Measurements from ENCODE around the gene DIP2A. TPM values are rescaled to one million over a fixed set of nuclear protein-coding genes. Genes with fewer than 3 reads are reported as not detected.
A peak's percentile ranks its signal among the peaks of the same experiment; 100 is the strongest.
"Not testable (repeated sequence)": the region's sequence is repeated elsewhere in the genome, so short reads cannot be mapped to it uniquely, and the experiment has no call there.

DIP2A gene
- polyA plus RNA-seq, 1 donor = 53.3 TPM

- H3K4me3 ChIP-seq (ENCODE audit: low read length) = no peak overlapping the region
- no peak for DNase-seq
- H3K27me3 ChIP-seq (ENCODE audit: control insufficient read depth, insufficient read depth, low read length) = no peaks in the 10 kb centered on the region
- WGBS (ENCODE audit: insufficient coverage, low lambda C conversion rate) = no CpG with 5 or more reads among the region's 5 CpGs
- H3K4me1 ChIP-seq (ENCODE audit: control insufficient read depth, insufficient read depth, low read length) = peaks cover 5% of the 10 kb centered on the region
- no peaks in the 10 kb centered on the region for H3K9me3 ChIP-seq (ENCODE audit: control insufficient read depth, low read depth, low read length)
- H3K36me3 ChIP-seq (ENCODE audit: control insufficient read depth, insufficient read depth, low read length) = peaks cover 4% of the 10 kb centered on the region
- no peak overlapping the region for H3K27ac ChIP-seq (ENCODE audit: low read length)
Observed at GRCh38 chr21:46461909-46462308, 3.2 kb downstream of the DIP2A start.

- not testable (repeated sequence) for H3K27me3 ChIP-seq (ENCODE audit: control insufficient read depth, insufficient read depth, low read length); H3K4me3 ChIP-seq (ENCODE audit: low read length); H3K36me3 ChIP-seq (ENCODE audit: control insufficient read depth, insufficient read depth, low read length); H3K4me1 ChIP-seq (ENCODE audit: control insufficient read depth, insufficient read depth, low read length); H3K9me3 ChIP-seq (ENCODE audit: control insufficient read depth, low read depth, low read length); DNase-seq; H3K27ac ChIP-seq (ENCODE audit: low read length)
- no CpG with 5 or more reads among the region's 6 CpGs for WGBS (ENCODE audit: insufficient coverage, low lambda C conversion rate)
Observed at GRCh38 chr21:46465153-46465552, 6.5 kb downstream of the DIP2A start.

GRCh38 chr21:46465651-46466050 is 7.0 kb downstream of the DIP2A start:
- no peaks in the 10 kb centered on the region for H3K27me3 ChIP-seq (ENCODE audit: control insufficient read depth, insufficient read depth, low read length)
- no peak overlapping the region for H3K27ac ChIP-seq (ENCODE audit: low read length)
- H3K9me3 ChIP-seq (ENCODE audit: control insufficient read depth, low read depth, low read length) = no peaks in the 10 kb centered on the region
- H3K4me3 ChIP-seq (ENCODE audit: low read length) = no peak overlapping the region
- peaks cover 2% of the 10 kb centered on the region for H3K4me1 ChIP-seq (ENCODE audit: control insufficient read depth, insufficient read depth, low read length)
- no peak for DNase-seq
- peaks cover 8% of the 10 kb centered on the region for H3K36me3 ChIP-seq (ENCODE audit: control insufficient read depth, insufficient read depth, low read length)
- 100% methylated on average over 1 of the region's 3 CpGs for WGBS (ENCODE audit: insufficient coverage, low lambda C conversion rate)

- no peak overlapping the region for H3K27ac ChIP-seq (ENCODE audit: low read length)
- H3K4me3 ChIP-seq (ENCODE audit: low read length) = no peak overlapping the region
- no CpG with 5 or more reads among the region's 6 CpGs for WGBS (ENCODE audit: insufficient coverage, low lambda C conversion rate)
- no peaks in the 10 kb centered on the region for H3K9me3 ChIP-seq (ENCODE audit: control insufficient read depth, low read depth, low read length)
- H3K27me3 ChIP-seq (ENCODE audit: control insufficient read depth, insufficient read depth, low read length) = no peaks in the 10 kb centered on the region
- peaks cover 4% of the 10 kb centered on the region for H3K36me3 ChIP-seq (ENCODE audit: control insufficient read depth, insufficient read depth, low read length)
- DNase-seq = no peak
- H3K4me1 ChIP-seq (ENCODE audit: control insufficient read depth, insufficient read depth, low read length) = peaks cover 2% of the 10 kb centered on the region
Observed at GRCh38 chr21:46468108-46468774, 9.6 kb downstream of the DIP2A start.

- DNase-seq = peak; percentile 16 to 37
- peaks cover 4% of the 10 kb centered on the region for H3K36me3 ChIP-seq (ENCODE audit: control insufficient read depth, insufficient read depth, low read length)
- H3K9me3 ChIP-seq (ENCODE audit: control insufficient read depth, low read depth, low read length) = no peaks in the 10 kb centered on the region
- WGBS (ENCODE audit: insufficient coverage, low lambda C conversion rate) = no CpG with 5 or more reads among the region's 3 CpGs
- no peaks in the 10 kb centered on the region for H3K27me3 ChIP-seq (ENCODE audit: control insufficient read depth, insufficient read depth, low read length)
- H3K27ac ChIP-seq (ENCODE audit: low read length) = no peak overlapping the region
- peaks cover 2% of the 10 kb centered on the region for H3K4me1 ChIP-seq (ENCODE audit: control insufficient read depth, insufficient read depth, low read length)
- H3K4me3 ChIP-seq (ENCODE audit: low read length) = no peak overlapping the region
Observed at GRCh38 chr21:46469275-46469674, 10.6 kb downstream of the DIP2A start.

- Histone ChIP-seq H3K4me3 (ENCODE audit: low read length) (no peak overlapping the region), H3K4me1 (ENCODE audit: control insufficient read depth, insufficient read depth, low read length) (peaks cover 2% of the 10 kb centered on the region), H3K9me3 (ENCODE audit: control insufficient read depth, low read depth, low read length) (no peaks in the 10 kb centered on the region), H3K36me3 (ENCODE audit: control insufficient read depth, insufficient read depth, low read length) (peaks cover 4% of the 10 kb centered on the region), H3K27me3 (ENCODE audit: control insufficient read depth, insufficient read depth, low read length) (no peaks in the 10 kb centered on the region), H3K27ac (ENCODE audit: low read length) (no peak overlapping the region)
- DNase-seq = no peak
- WGBS (ENCODE audit: insufficient coverage, low lambda C conversion rate) = no CpG with 5 or more reads among the region's 1 CpG
Observed at GRCh38 chr21:46471514-46471913, 12.8 kb downstream of the DIP2A start.

GRCh38 chr21:46472246-46472645 is 13.6 kb downstream of the DIP2A start:
- 78% methylated on average over 1 of the region's 6 CpGs for WGBS (ENCODE audit: insufficient coverage, low lambda C conversion rate)
- Histone ChIP-seq H3K27ac (ENCODE audit: low read length) (no peak overlapping the region), H3K4me1 (ENCODE audit: control insufficient read depth, insufficient read depth, low read length) (peaks cover 2% of the 10 kb centered on the region)

GRCh38 chr21:46474382-46474781 is 15.7 kb downstream of the DIP2A start:
- Histone ChIP-seq H3K27me3 (ENCODE audit: control insufficient read depth, insufficient read depth, low read length) (no peaks in the 10 kb centered on the region), H3K9me3 (ENCODE audit: control insufficient read depth, low read depth, low read length) (no peaks in the 10 kb centered on the region), H3K36me3 (ENCODE audit: control insufficient read depth, insufficient read depth, low read length) (peaks cover 3% of the 10 kb centered on the region), H3K4me1 (ENCODE audit: control insufficient read depth, insufficient read depth, low read length) (peaks cover 1% of the 10 kb centered on the region), H3K27ac (ENCODE audit: low read length) (no peak overlapping the region), H3K4me3 (ENCODE audit: low read length) (no peak overlapping the region)
- DNase-seq = no peak
- WGBS (ENCODE audit: insufficient coverage, low lambda C conversion rate) = no CpG with 5 or more reads among the region's 2 CpGs

More at GRCh38 chr21:46472246-46472645, 13.6 kb downstream of the DIP2A start:
- Histone ChIP-seq H3K9me3 (ENCODE audit: control insufficient read depth, low read depth, low read length) (no peaks in the 10 kb centered on the region), H3K27me3 (ENCODE audit: control insufficient read depth, insufficient read depth, low read length) (no peaks in the 10 kb centered on the region), H3K4me3 (ENCODE audit: low read length) (no peak overlapping the region), H3K36me3 (ENCODE audit: control insufficient read depth, insufficient read depth, low read length) (peaks cover 4% of the 10 kb centered on the region)
- DNase-seq = no peak

GRCh38 chr21:46475296-46475695 is 16.6 kb downstream of the DIP2A start:
- 86% methylated on average over 1 of the region's 1 CpG for WGBS (ENCODE audit: insufficient coverage, low lambda C conversion rate)

GRCh38 chr21:46477765-46478164 is 19.1 kb downstream of the DIP2A start:
- H3K9me3 ChIP-seq (ENCODE audit: control insufficient read depth, low read depth, low read length) = no peaks in the 10 kb centered on the region
- peaks cover 6% of the 10 kb centered on the region for H3K36me3 ChIP-seq (ENCODE audit: control insufficient read depth, insufficient read depth, low read length)
- WGBS (ENCODE audit: insufficient coverage, low lambda C conversion rate) = 80% methylated on average over 1 of the region's 7 CpGs
- H3K4me3 ChIP-seq (ENCODE audit: low read length) = no peak overlapping the region
- no peaks in the 10 kb centered on the region for H3K4me1 ChIP-seq (ENCODE audit: control insufficient read depth, insufficient read depth, low read length)
- H3K27me3 ChIP-seq (ENCODE audit: control insufficient read depth, insufficient read depth, low read length) = no peaks in the 10 kb centered on the region
- no peak for DNase-seq
- H3K27ac ChIP-seq (ENCODE audit: low read length) = no peak overlapping the region

More at GRCh38 chr21:46475296-46475695, 16.6 kb downstream of the DIP2A start:
- no peaks in the 10 kb centered on the region for H3K27me3 ChIP-seq (ENCODE audit: control insufficient read depth, insufficient read depth, low read length)
- H3K27ac ChIP-seq (ENCODE audit: low read length) = no peak overlapping the region
- H3K4me1 ChIP-seq (ENCODE audit: control insufficient read depth, insufficient read depth, low read length) = no peaks in the 10 kb centered on the region
- H3K9me3 ChIP-seq (ENCODE audit: control insufficient read depth, low read depth, low read length) = no peaks in the 10 kb centered on the region
- DNase-seq = no peak
- no peak overlapping the region for H3K4me3 ChIP-seq (ENCODE audit: low read length)
- H3K36me3 ChIP-seq (ENCODE audit: control insufficient read depth, insufficient read depth, low read length) = peaks cover 2% of the 10 kb centered on the region

GRCh38 chr21:46478910-46479309 is 20.2 kb downstream of the DIP2A start:
- Histone ChIP-seq H3K27ac (ENCODE audit: low read length) (no peak overlapping the region), H3K36me3 (ENCODE audit: control insufficient read depth, insufficient read depth, low read length) (peaks cover 6% of the 10 kb centered on the region), H3K4me3 (ENCODE audit: low read length) (no peak overlapping the region), H3K9me3 (ENCODE audit: control insufficient read depth, low read depth, low read length) (no peaks in the 10 kb centered on the region), H3K27me3 (ENCODE audit: control insufficient read depth, insufficient read depth, low read length) (no peaks in the 10 kb centered on the region), H3K4me1 (ENCODE audit: control insufficient read depth, insufficient read depth, low read length) (no peaks in the 10 kb centered on the region)
- no peak for DNase-seq
- 100% methylated on average over 2 of the region's 2 CpGs for WGBS (ENCODE audit: insufficient coverage, low lambda C conversion rate)
